GM23338 (cell line): ENCODE data around the gene PCGF3. TPM values are rescaled to one million over a fixed set of nuclear protein-coding genes. Genes with fewer than 3 reads are reported as not detected.

ENCODE experiments used
- ATAC-seq: fragments of 200-7000 bp; cut with Tn5 transposase; 3 replicates; pipeline ENCODE4 v1.9.1; 2020
- DNase-seq: peaks from one replicate; pipeline ENCODE4 v3.0.0-alpha.2; 2015; ENCODE audit warnings: low spot score
- H2AFZ ChIP-seq: fragments of 200-600 bp; sonication (generic); 2 replicates; pipeline ENCODE4 v1.8.0; 2016; ENCODE audit warnings: antibody characterized with exemption, mild to moderate bottlenecking, moderate library complexity
- H3F3A ChIP-seq: fragments of 200-600 bp; sonication (generic); replicated peaks from 2 replicates; pipeline ENCODE4 v1.8.0; 2017; ENCODE audit warnings: antibody characterized with exemption, mixed run types, low read depth
- H3K27ac ChIP-seq: fragments of 200-600 bp; sonication (generic); 2 replicates; pipeline ENCODE4 v1.6.1; 2016; ENCODE audit warnings: low read depth
- H3K27me3 ChIP-seq: fragments of 200-600 bp; sonication (generic); 2 replicates; pipeline ENCODE4 v1.8.0; 2016; ENCODE audit warnings: mild to moderate bottlenecking, mixed run types, moderate library complexity; ENCODE audit not compliant: insufficient read depth
- H3K36me3 ChIP-seq: fragments of 200-600 bp; sonication (generic); 2 replicates; pipeline ENCODE4 v1.8.0; 2016; ENCODE audit warnings: mild to moderate bottlenecking; ENCODE audit not compliant: insufficient read depth
- H3K4me1 ChIP-seq: fragments of 200-600 bp; sonication (generic); 2 replicates; pipeline ENCODE4 v1.8.0; 2016; ENCODE audit warnings: mild to moderate bottlenecking, moderate library complexity; ENCODE audit not compliant: insufficient read depth
- H3K4me2 ChIP-seq: fragments of 200-600 bp; sonication (generic); 2 replicates; pipeline ENCODE4 v1.7.1; 2017; ENCODE audit warnings: mixed run types
- H3K4me3 ChIP-seq: fragments of 200-600 bp; sonication (generic); 2 replicates; pipeline ENCODE4 v1.6.1; 2016; ENCODE audit warnings: mixed run types
- H3K79me2 ChIP-seq: fragments of 200-600 bp; sonication (generic); replicated peaks from 2 replicates; pipeline ENCODE4 v1.8.0; 2017; ENCODE audit warnings: mild to moderate bottlenecking; ENCODE audit not compliant: insufficient read depth
- H3K9me2 ChIP-seq: fragments of 200-600 bp; sonication (generic); 2 replicates; pipeline ENCODE4 v1.8.0; 2017; ENCODE audit not compliant: insufficient read depth
- H4K20me1 ChIP-seq: fragments of 200-600 bp; sonication (generic); replicated peaks from 2 replicates; pipeline ENCODE4 v1.8.0; 2017; ENCODE audit warnings: mild to moderate bottlenecking; ENCODE audit not compliant: insufficient read depth
- H3K27ac Mint-ChIP-seq: 2 replicates; pipeline ENCODE4 v1.8.0; 2020; ENCODE audit warnings: inconsistent platforms, mild to moderate bottlenecking, moderate library complexity, mixed read lengths
- H3K27me3 Mint-ChIP-seq: 3 replicates; pipeline ENCODE4 v1.8.0; 2022; ENCODE audit warnings: low read depth, mild to moderate bottlenecking, moderate library complexity, mixed read lengths, inconsistent platforms; ENCODE audit not compliant: insufficient read depth, poor library complexity
- H3K36me3 Mint-ChIP-seq: 3 replicates; pipeline ENCODE4 v1.8.0; 2021; ENCODE audit warnings: low read depth, mild to moderate bottlenecking, inconsistent platforms, moderate library complexity, mixed read lengths
- H3K4me1 Mint-ChIP-seq: 3 replicates; pipeline ENCODE4 v1.8.0; 2020; ENCODE audit warnings: mild to moderate bottlenecking, inconsistent platforms, mixed read lengths
- H3K4me3 Mint-ChIP-seq: 3 replicates; pipeline ENCODE4 v1.8.0; 2021; ENCODE audit warnings: moderate library complexity, mild to moderate bottlenecking, inconsistent platforms, mixed read lengths
- H3K9me3 Mint-ChIP-seq: 3 replicates; pipeline ENCODE4 v1.8.0; 2020; ENCODE audit warnings: moderate library complexity, mild to moderate bottlenecking, inconsistent platforms, mixed read lengths
- CREB1 ChIP-seq: fragments of 250-450 bp; sonication (Bioruptor Pico); IDR thresholded peaks from 2 replicates; pipeline ENCODE4 v1.5.0; 2020; ENCODE audit warnings: low read depth, mild to moderate bottlenecking, moderate library complexity
- EZH2 ChIP-seq: fragments of 200-600 bp; sonication (generic); IDR thresholded peaks from one replicate; pipeline ENCODE4 v1.8.0; 2017; ENCODE audit warnings: antibody characterized with exemption, mild to moderate bottlenecking, low read depth; ENCODE audit not compliant: unreplicated experiment
- EZH2phosphoT487 ChIP-seq: fragments of 200-600 bp; sonication (generic); IDR thresholded peaks from one replicate; pipeline ENCODE4 v1.8.1; 2018; ENCODE audit warnings: antibody characterized with exemption; ENCODE audit not compliant: unreplicated experiment
- NANOG ChIP-seq: IDR thresholded peaks from 2 replicates; pipeline ENCODE4 v1.6.1; 2016; ENCODE audit warnings: antibody characterized with exemption, borderline replicate concordance
- POLR2AphosphoS5 ChIP-seq: IDR thresholded peaks from 2 replicates; pipeline ENCODE4 v1.6.1; 2016; ENCODE audit warnings: antibody characterized with exemption, low read depth
- polyA plus RNA-seq: library from polyadenylated mRNA; unstranded; fragments of >200 nt; fragmentation: Nextera tagmentation; extraction: Ambion mirVana; gene quantifications from 2 replicates; pipeline ENCODE4 v1.2.1, GENCODE V29; 2016
- total RNA-seq: library from RNA; depleted of rRNA; stranded (reverse); fragments of >200 nt; shearing (Covaris generic); gene quantifications from 2 replicates; pipeline ENCODE4 v1.2.3, GENCODE V29; 2014
- TF ChIP-seq, protein P1 (sequence below), 2 experiments: fragments of 200-600 bp in 1 of 2; sonication (generic) in 1 of 2; conservative IDR thresholded peaks; 2 replicates each; pipeline versions ENCODE4 v1.5.1 to v1.6.1; 2016 to 2017; ENCODE audit warnings: antibody characterized with exemption in 2 of 2, low read depth in 2 of 2, mild to moderate bottlenecking in 2 of 2, moderate library complexity in 1 of 2

Gene PCGF3
- total and polyA plus RNA-seq, 2 experiments from 2014 or later, result 33.1 to 49.0 TPM

DNA sequence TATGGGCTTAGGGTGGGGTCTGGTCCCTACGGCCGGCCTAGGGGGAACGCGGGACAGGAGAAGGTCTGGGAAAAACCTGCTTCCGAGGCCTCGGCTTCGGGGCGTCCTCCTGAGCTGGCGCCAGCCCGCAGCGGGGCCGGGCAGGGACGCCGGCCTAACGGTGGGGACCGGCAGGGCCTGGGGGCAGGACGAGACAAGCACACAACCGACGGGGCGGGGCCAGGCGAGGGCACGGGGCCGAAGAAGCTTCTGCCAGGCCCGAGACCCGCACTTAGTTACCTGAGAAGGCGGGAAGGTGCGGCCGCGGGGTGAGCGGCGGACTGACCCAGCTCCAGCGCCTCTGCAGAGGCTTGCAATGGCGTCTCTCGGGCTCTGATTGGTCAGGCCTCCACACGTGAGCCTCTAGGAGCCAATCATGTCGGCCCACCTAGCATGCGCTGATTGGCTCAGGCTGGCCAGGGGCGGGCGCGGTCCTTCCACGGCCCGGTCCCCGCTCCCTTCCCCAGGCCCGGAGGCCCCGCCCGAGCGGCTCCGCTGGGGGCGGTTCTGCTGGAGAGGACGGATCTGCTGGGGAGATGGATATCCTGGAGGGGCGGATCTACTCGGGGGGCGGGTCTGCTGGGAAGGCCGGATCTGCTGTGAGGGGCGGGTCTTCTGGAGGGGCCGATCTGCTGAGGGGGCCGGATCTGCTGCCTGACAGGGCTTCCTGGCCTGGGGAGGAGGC, 76.0 kb downstream of the PCGF3 start:
- H2AFZ ChIP-seq, result peak overlapping the region; percentile 94; the same call in 1 of the 2 replicates
- peak overlapping the region; percentile 91; the same call in 1 of the 2 replicates for H3K27ac Mint-ChIP-seq
- TF ChIP-seq EZH2phosphoT487 (no peak), CREB1 (CRISPR knock-in tag) (peak; percentile 91), EZH2 (no peak), POLR2AphosphoS5 (peak; percentile 95)

DNA sequence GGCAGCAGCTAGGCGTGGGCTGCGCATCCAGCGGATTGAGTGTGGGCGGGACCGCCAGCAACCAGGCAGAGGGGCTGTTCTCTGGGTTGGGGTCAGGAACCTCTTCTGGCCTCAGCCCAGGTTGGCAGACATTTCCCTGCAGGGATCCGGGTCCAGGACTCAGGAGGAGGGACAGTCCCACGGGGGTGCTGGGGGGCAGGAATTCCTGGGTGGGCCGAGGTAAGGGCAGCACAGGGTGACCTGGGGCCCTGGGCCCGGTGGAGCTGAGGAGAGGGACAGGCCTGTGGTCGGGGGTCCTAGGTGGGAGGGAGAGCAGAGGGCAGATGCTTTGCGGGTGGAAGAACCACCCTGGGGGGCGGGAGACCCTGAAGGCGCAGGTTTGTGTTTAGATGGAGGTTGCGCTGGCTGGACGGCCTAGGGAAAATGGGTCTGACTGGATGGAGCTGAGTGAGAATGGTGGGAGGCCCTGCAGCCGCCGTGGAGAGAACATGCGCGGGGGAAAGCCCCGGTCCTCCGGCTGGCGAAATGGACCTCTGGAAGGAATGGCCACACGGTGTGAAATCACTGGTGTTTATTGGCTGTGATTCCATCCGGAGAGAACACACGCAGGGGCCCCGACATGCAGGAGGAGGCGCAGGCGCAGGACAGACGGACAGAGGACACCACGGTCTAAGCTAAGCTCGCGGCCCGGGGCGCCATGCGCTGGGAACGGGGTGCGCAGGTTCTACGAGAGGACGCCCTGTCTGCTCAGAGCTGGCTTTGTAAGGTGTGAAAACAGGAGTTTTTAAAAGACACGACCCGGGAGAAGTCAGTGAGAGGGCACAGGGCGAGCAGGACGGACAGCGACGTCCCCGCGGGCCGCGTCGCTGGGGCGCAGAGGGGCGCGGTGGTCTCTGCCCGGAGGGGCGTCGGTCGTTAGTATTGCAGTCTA, 79.0 kb downstream of the PCGF3 start:
- H2AFZ ChIP-seq, result no peak overlapping the region; the same call in 1 of the 2 replicates
- TF ChIP-seq, protein P1, sequence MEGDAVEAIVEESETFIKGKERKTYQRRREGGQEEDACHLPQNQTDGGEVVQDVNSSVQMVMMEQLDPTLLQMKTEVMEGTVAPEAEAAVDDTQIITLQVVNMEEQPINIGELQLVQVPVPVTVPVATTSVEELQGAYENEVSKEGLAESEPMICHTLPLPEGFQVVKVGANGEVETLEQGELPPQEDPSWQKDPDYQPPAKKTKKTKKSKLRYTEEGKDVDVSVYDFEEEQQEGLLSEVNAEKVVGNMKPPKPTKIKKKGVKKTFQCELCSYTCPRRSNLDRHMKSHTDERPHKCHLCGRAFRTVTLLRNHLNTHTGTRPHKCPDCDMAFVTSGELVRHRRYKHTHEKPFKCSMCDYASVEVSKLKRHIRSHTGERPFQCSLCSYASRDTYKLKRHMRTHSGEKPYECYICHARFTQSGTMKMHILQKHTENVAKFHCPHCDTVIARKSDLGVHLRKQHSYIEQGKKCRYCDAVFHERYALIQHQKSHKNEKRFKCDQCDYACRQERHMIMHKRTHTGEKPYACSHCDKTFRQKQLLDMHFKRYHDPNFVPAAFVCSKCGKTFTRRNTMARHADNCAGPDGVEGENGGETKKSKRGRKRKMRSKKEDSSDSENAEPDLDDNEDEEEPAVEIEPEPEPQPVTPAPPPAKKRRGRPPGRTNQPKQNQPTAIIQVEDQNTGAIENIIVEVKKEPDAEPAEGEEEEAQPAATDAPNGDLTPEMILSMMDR (conservative IDR thresholded peaks at IDR 0.05; ENCODE audit: low read depth in 2 of 2), result no peak
- TF ChIP-seq NANOG (no peak), EZH2 (peak; percentile 18)
- peaks cover 32% of the 10 kb centered on the region; the same call in 1 of the 2 replicates for H3K4me1 ChIP-seq
- Mint-ChIP-seq H3K27ac (no peak overlapping the region), H3K36me3 (peaks cover 11% of the 10 kb centered on the region), H3K9me3 (no peaks in the 10 kb centered on the region; the same call in 2 of the 3 replicates), H3K4me3 (peak overlapping the region; percentile 65), H3K27me3 (peaks cover 64% of the 10 kb centered on the region), H3K4me1 (peaks cover 32% of the 10 kb centered on the region)
- H3K4me3 ChIP-seq, result peak overlapping the region; percentile 51
- ATAC-seq, result no peak
- H3K4me2 ChIP-seq, result peak overlapping the region; percentile 76
- no peaks in the 10 kb centered on the region for H3K9me2 ChIP-seq
- peaks cover 59% of the 10 kb centered on the region for H3K27me3 ChIP-seq
- H3K27ac ChIP-seq, result no peak overlapping the region
- peaks cover 9% of the 10 kb centered on the region; the same call in 1 of the 2 replicates for H3K36me3 ChIP-seq
- no peak for DNase-seq
- H3F3A ChIP-seq, result peaks cover 13% of the 10 kb centered on the region
- H4K20me1 ChIP-seq, result peaks cover 10% of the 10 kb centered on the region
- H3K79me2 ChIP-seq, result peaks cover 18% of the 10 kb centered on the region

More for the DNA sequence above, 76.0 kb downstream of the PCGF3 start:
- H3F3A ChIP-seq, result peaks cover 25% of the 10 kb centered on the region
- H3K27ac ChIP-seq, result peak overlapping the region; percentile 94; the same call in 1 of the 2 replicates
- H3K79me2 ChIP-seq, result peaks cover 49% of the 10 kb centered on the region
- H3K4me1 Mint-ChIP-seq, result peaks cover 29% of the 10 kb centered on the region
- peak overlapping the region; percentile 85 for H3K4me3 Mint-ChIP-seq
- H3K36me3 ChIP-seq, result peaks cover 23% of the 10 kb centered on the region
- peaks cover 32% of the 10 kb centered on the region; the same call in 1 of the 2 replicates for H3K4me1 ChIP-seq
- no peaks in the 10 kb centered on the region for H3K9me3 Mint-ChIP-seq
- H3K4me2 ChIP-seq, result peak overlapping the region; percentile 99
- peak; percentile 98 for DNase-seq
- H4K20me1 ChIP-seq, result peaks cover 36% of the 10 kb centered on the region
- peak overlapping the region; percentile 97 for H3K4me3 ChIP-seq
- H3K9me2 ChIP-seq, result no peaks in the 10 kb centered on the region
- H3K27me3 Mint-ChIP-seq, result peaks cover 56% of the 10 kb centered on the region
- H3K36me3 Mint-ChIP-seq, result peaks cover 41% of the 10 kb centered on the region
- peak; percentile 88 for ATAC-seq
- H3K27me3 ChIP-seq, result peaks cover 39% of the 10 kb centered on the region
